GM19025 (cell line): Measurements from ENCODE around the gene PLEKHG4B.

Source experiments
- ATAC-seq: cut with Tn5 transposase; IDR thresholded peaks from one replicate; pipeline ENCODE4 v1.9.1; 2021; ENCODE audit warnings: mild to moderate bottlenecking, low read depth, moderate library complexity; ENCODE audit not compliant: unreplicated experiment

Gene PLEKHG4B

DNA sequence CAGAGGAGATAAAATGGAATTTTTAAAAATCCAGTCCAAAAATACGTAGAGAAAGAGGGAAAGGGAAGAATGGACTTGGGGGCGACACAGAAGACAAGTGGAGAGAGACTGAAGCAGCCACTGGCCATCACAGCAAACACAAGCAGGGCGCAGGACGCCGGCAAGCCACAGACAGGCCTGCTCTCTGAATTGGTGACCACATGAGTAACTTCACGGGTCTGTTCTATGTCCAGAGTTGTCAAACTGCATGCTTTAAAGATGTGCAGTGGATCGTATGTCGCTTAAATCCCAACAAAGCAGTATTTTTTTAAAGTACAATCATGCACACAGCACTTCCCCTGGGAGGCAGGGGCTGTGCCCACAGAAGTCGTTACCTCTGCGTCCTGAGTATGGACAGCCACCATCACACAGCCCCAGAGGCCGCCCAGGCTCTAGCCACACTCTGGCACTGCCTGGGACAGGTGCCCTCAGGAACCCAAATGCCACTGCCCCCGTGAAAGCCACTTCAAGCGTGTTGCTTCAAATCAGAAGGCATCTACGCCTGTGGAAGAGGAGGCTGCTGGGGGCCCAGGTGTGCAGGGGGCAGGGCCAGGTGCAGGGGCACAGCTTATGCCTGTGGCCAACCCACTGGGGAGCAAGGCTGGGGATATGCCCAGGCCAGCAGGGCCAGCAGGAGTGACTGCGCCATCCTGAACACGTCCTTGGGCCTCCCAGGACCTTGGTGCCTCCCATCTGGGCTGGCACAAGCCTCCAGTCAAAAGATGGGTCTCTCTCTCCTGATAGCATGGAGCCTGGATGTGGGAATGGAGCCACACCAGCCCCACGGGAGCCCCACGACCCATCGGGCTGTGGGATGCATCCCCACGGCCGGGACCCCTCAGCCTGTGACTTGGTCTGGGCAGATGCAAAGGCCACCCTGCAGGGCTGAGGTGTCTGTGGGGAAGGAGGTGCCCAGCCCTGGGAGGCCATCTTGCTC is 93.4 kb downstream of the PLEKHG4B start:
- ATAC-seq = no peak

DNA sequence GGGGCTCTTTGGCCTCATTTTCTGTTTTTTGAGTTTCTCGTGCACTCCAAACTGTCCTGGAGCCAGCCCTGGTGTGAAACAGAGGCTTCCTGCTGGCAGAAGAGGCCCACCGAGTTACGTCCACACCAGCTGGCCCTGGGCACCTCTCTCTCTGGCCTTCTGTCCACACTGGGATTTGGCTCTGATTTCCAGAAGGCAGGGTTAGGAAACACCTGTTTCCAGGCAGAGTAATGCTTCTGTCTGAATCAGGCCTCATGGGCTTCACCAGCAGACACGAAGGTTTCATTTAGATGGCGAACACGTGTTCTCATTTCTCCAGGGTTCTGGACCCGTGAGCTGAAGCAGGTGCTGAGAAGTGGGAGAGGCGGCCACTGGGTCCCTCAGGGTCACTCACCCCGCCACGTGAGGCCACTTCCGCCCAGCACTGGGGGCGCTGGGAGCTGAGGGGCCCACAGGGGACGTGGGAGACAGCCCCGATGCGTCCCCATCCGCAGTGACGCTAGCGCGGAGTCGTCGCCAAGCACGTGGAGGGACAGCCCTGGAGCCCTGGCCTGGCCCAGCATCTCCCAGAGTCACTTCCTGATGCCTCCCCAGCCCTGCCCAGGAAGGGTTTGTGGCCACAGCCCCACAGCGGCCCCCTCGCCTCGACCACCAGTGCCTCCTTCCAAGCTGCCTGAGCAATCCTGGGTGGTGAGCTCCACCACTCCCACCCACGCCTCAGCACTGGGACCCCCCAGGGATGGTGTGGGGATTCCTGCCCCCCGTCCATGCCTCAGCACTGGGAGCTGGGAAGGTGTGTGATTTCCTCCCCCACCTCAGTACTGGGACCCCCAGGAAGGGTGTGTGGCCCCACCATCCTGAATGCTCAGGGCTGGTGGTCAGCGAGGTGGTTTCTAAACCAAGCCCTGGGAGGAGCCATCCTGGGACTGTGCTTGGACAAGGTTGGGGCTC is 94.4 kb downstream of the PLEKHG4B start:
- ATAC-seq = no peak

DNA sequence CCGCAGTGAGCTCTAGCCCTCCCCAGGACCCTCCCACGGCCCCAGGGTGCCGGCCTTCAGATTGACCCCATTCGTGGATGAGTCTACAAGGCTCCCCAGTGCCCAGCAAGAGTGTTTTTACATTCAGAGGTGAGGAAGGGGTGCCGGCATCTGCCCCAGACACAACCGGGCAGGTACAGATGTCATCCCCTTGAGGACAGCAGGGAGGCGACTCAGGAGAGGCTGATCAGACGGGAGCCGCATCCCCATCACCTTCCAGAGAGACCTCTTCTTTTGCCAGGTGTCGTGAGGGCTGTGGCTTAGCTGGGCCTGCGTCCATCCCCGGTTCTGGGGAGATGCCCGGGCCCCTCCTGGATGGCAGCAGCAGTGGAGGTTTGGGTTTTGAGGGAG is 95.1 kb downstream of the PLEKHG4B start:
- ATAC-seq = no peak

DNA sequence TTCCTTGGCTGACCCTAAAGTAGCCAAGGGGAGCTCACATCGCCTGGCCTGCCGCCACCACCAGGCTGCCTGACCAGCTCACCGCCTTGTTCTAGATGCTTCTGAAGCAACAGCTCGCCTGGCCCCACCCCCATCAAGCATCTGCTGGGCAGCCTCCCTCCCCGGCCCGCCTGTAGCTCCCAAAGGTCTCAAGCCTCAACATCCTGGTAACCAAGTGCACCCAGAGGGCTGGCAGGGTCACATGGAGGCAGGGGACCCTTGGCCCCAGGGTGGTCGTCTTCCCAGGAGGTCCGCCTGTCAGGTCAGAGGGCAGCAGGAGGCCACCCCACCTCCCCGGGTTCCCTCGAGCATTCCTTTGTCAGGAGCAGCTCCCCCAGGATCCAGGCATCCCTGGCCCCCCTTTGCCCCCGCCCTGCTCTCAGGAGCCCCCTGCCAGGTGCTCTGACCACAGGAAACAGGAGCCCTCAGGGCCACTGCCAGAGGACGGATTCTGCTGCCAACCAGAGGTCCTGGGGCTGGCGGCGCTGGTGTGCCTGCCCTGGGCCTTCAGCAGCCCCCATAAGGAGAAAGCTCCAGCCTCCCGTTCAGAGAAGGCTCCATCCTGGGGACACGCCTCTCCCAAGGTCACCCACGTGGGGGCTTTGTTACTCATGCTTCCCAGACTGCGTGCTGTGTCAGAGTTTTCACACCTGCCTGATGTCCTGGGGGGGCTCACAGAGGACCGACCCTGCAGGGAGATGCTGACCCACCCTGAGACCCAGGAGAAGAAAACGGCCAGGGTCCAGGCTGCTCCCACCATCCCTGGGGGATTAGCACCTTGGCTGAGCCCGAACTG is 95.9 kb downstream of the PLEKHG4B start:
- no peak for ATAC-seq

DNA sequence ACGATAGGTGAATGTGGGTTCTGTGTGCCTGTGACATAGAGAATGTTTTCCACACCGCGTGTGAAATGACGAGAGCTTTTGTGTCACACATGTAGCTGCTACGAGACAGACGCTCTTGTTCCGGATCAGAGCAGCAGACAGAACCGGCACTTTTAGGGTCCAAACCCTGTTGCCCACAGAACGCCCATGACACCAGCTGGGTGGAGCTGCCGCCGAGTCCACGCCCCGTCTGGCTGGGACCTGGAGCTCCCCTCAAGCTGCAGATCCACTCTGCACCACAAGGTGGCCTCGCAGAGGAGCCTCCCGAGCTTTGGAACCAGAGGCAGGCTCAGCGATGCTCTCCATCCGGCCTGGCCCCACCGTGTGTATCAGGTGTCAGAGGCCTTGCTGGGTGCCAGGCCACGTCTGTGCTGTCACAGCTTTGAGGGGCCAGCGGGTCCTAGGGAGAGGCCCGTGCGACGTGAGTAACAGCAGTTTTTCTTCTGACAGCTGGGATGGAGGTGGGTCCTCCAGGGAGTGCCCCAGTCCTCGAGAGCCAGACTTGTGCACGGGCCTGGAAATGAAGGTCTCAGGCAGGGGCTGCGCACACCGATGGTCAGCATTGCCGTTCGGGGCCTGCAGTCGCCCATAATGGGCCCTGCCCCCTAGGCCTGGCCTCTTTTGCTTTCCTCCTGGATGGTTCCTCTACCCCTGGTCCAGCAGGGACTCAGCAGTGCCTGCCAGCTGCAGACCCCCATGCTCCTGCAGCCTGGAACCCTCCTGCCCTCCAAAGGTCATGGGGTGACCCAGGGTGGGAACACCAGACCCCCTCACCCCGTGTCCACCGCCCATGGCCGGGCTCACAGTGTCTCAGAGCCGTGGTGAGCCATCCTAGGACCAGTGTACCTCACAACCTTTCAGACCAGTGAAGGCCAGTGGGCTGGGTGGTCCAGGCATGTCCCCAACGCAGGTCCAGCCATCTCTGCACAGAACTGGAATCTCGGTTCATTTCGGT is 96.8 kb downstream of the PLEKHG4B start:
- ATAC-seq = peak; percentile 77

DNA sequence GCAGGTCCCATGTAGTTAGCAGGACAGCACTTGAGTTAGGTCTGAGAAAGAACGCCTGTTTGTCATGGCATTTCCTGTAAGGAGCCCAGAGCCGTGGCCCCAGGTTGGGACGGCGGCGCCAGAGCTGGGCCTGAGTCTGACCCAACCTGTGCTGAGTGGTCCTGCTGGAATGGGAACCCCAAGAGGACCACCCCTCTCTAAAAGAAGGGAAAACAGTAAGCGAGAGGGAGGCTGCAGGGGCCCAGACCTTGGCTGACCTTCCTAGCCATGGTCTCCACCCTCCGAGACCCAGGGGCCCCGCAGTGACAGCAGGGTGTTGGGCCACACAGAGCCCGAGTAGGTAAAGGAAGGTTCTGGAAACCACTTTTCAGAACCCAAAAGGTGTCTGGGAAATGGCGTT is 97.5 kb downstream of the PLEKHG4B start:
- no peak for ATAC-seq

DNA sequence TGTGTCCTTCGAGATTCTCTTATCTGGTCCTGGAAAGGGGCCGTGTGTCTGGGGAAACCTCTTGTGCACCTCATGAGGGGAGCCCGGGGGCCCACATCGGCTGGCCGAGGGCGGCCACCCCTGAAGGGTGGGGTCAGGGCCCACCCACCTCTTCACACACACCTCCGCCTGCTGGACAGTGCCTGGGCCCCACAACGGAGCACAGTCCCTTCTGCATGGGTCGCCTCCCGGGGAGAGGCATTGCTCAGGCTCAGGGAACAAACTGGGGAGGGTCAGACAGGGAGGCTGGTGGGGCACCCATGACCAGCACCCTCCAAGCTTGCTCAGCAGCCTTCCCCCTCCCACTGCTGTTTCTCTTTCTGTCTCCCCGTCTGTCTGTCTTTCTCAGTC is 98.0 kb downstream of the PLEKHG4B start:
- peak; percentile 31 for ATAC-seq

DNA sequence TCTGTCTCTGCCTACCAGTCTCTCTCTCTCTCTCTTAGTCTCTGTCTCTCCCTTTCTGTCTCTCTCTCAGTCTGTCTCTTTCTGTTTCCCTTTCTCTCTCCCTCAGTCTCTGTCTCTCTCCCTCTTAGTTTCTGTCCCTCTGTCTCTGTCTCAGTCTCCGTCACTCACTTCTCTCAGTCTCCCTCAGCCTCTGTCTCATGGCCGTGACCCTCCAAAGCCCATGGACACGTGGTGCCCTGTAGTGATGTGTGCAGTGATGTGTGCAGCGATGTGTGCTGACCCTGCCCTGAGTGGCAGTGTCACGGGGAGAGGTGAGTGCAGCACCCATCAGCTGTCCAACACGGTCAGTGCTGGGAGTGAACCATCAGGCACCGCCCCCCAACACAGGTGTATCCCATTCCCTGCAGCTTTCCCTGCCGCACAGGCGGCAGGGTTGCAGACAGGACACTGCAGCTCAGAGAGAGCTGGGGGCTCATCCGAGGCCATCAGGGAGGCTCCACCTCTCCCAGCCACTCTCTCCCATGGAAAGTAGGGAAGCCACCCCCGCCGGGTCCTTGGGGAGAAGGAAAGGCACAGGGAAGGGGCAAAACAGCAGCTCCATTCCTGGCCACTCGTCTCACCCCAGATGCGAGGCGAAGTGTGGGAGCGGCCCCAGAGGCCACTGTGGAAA is 98.5 kb downstream of the PLEKHG4B start:
- peak; percentile 30 for ATAC-seq

DNA sequence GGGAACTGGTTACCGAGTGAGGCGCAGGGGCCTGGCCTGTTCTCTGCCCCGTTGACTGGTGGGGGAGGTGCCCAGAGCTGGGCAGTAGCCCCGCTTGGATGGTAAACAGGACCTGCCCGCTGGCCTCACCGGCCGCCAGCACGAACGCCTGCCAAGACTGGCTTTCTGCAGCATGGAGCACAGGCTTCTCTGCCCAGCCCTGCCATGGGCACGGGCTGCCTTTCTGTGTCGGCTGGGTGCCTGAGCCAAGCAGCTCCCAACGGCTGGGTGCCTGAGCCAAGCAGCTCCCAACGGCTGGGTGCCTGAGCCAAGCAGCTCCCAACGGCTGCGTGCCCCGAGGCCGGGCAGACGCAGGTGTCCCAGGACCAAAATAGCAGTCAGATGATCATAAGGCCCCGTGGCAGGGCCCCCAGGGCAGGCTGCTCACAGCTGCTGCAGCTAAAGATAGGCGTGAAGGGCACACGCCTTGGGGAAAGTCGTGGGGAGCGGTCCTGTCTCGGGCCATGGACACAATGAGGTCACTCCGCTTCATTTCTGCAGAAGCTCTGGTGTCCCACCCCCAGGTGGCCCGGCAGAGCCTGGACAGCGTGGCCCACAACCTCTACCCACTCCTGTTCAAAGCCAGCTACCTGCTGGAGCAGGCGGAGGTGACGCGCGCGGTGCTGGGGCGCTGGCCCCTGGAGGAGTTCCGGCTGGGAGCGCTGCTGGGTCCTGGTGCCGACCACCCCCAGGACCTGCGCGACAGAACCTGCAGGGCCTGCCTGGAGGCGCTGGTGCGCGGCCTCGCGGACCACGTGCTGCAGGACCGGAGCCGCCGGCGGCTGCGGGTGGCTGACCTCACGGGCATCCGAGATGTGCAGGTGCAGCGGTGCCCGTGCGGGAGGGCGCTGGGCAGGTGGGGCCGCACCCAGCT is 99.3 kb downstream of the PLEKHG4B start, which contains the start of gene LRRC14B:
Gene LRRC14B (plus strand): TSS at position 460 of the 913 bp plus-strand sequence. CDS start 44 bp downstream, at position 504.
- ATAC-seq = no peak

DNA sequence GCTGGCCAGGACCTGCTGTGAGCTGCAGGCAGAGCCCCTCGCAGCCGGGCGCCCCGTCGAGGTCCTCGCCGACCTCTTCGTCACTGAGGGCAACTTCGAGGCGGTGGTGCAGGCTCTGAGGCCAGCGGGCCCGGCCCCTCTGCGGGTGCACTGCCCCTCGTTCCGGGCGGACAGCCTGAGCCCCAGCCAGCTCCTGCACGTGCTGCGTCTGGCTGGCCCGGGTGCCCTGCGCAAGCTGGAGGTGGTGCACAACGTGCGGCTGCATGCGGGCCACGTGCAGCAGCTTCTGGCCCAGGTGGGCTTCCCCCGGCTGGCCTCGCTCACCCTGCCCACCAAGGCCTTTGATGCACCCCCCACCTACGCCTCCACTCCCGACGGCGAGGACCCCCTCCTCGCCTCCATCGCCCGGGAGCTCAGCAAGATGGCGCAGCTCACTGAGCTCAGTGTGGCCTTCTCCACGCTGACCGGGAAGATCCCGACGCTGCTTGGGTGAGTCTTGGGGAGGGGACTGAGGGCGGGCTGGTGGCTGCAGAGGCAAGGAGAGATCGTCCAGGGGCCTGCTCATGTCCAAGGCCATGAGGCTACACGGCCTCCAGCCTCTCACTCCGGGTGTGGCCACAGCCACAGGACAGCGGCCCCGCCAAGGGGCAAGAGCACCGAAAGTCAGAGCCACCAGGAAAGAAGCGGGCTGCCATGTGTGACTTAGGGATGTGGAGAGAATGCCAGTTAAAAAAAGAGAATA is 100.2 kb downstream of the PLEKHG4B start:
- ATAC-seq = no peak

DNA sequence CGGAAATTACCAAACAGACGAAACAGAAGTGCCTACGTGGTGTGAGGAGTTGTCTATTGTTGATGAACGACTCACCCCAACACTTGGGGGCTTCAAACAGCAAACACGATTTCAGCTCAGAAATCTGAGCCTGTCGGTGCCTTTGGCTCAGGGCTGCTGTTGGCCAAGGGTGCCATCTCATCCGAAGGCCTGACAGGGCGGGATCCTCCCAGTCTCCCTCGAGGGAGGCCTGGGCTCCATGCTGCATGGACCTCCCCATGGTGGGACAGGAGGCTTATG is 100.7 kb downstream of the PLEKHG4B start:
- no peak for ATAC-seq

DNA sequence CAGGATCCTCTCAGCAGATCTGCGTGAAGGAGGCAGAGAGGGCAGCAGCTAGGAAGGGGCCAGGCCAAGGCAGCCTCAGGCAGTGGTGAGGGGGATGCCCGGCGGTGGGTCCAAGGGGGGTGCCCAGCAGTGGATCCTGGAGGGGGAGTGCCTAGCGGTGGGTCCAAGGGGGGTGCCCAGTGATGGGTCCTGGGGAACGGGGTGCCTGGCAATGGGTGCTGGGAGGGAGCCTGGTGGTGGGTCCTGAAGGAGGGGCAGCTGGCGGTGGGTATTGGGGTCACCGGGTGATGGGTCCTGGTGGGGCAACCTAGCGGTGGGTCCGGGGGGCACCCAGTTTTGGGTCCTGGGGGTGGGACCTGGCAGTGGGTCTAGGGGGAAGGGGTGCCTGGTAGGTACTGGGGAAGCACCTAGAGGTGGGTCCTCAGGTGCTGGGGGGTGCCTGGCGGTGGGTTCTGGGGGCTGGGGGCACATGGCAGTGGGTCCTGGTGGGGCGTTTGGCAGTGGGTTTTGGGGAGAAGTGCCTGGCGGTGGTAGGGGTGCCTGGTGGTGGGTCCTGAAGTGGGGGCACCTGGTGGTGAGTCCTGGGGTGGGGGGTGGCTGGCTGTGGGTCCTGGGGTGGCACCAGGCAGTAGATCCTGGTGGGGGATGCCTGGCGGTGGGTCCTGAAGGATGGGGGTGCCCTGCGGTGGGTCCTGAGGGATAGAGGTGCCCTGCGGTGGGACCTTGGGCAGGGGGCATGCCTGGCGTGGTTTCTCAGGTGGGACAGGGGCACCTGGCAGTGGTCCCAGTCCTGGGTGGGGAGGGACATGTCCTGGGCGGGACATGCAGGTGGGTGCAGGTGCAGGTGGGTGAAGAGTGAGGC is 101.2 kb downstream of the PLEKHG4B start:
- no peak for ATAC-seq

DNA sequence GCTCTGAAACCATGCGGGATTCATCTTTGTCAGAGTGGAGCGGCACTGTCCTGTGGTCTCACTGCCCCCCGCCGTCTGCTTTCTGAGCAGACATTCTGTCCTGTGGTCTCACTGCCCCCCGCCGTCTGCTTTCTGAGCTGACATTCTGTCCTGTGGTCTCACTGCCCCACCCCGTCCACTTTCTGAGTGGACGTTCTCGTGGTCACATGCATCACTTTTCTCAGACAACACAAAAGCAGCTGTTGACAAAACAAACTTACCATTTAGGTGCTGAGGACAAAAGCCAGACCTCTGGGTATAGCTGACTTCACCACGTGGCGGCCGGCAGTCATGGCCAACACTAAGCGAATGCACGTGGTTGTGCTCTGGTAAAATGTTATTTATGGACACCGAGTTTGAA is 102.1 kb downstream of the PLEKHG4B start:
- ATAC-seq = no peak

DNA sequence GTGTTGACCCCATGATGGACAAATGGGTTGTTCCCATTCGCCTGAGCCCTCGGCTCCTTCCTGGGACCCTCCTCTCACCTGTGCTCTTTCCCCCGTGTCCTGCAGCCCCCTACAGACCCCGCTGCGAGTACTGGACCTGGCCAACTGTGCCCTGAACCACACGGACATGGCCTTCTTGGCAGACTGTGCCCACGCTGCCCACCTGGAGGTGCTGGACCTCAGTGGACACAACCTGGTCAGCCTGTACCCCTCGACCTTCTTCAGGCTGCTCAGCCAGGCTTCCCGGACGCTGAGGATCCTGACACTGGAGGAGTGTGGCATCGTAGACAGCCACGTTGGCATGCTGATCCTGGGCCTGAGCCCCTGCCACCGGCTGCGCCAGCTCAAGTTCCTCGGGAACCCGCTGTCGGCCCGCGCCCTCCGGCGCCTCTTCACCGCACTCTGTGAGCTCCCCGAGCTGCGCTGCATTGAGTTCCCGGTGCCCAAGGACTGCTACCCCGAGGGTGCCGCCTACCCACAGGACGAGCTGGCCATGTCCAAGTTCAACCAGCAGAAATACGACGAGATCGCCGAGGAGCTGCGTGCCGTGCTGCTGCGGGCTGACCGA is 102.7 kb downstream of the PLEKHG4B start:
- ATAC-seq = no peak

DNA sequence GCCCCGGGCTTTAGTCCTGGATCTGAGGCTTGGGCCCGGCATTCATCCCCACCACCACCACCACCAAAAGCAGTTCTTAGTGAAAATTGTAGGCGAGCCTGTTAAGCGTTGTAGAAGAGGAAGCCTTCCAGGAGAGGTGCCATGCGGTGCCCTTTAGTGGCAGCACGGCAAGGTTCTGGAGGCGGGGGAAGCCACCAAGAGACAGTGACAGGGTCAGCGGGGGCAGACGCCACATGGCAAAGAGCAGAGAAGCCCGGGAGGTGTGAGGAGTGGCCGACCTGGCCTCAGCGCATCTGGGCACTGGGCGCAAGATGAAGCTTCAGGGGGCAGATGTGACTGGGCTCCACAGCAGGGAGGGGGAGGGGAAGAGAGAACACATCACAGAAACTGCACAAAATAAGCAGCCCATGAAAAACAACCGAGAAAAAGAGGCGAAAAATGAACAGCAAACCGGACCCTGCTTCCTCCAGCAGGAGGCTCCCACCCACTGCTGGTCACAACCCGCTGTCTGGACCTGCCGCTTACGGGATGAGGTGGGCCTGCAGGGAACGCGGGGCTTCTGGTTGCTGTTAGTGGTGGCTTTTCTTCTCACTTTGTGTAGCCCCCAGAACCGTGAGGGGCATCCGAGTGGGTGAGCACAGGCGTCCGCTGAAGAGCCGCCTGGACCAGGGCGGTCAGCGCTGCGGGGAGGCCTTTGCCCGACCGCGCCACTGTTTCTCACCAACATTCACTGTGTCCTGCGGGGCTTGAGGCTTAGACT is 103.6 kb downstream of the PLEKHG4B start:
- ATAC-seq = no peak
